ENCODE measurements around the gene PTPRG.

DNA sequence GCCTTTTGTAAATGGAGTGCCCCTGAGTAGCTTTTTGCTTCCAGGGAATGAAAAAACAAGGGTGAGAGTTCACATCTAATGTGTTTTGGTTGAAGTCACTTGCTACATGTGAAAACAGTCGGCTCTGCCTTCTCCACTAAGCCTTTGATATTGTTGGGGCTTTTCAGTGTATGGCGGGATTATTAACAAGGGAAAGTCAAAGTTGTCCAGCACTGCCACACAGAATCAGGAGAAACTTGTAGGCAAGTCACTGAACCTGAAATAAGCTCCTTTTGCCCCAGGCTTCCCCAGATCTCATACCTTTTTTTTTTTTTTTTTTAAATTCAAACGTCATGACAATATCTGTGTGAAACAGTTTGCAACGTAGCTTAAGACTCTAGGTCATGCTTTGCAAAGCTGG lies 564.0 kb downstream of the PTPRG start:
- TF ChIP-seq POLR2AphosphoS5 (IDR thresholded peaks at IDR 0.05; ENCODE audit: insufficient read depth, low read depth, low read length): no peak
- TF ChIP-seq CTCF (IDR thresholded peaks at IDR 0.05; ENCODE audit: extremely low read depth in 1 of 2, insufficient read depth in 1 of 2, low read depth in 1 of 2, low read length in 2 of 2): no peak
- TF ChIP-seq POLR2A (IDR thresholded peaks at IDR 0.05; ENCODE audit: low read depth, low read length): no peak
- TF ChIP-seq EZH2 (IDR thresholded peaks at IDR 0.05; ENCODE audit: borderline replicate concordance, low read depth, low read length, severe bottlenecking): no peak
- TF ChIP-seq, protein P1, sequence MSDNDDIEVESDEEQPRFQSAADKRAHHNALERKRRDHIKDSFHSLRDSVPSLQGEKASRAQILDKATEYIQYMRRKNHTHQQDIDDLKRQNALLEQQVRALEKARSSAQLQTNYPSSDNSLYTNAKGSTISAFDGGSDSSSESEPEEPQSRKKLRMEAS (IDR thresholded peaks at IDR 0.05; ENCODE audit: insufficient read depth, insufficient read length): no peak
